Aorta (tissue), 5 donors: ENCODE data around the gene KLHL40. TPM values are rescaled to one million over a fixed set of nuclear protein-coding genes. Genes with fewer than 3 reads are reported as not detected.

Source experiments
- ATAC-seq: fragments of 200-7000 bp; cut with Tn5 transposase; one replicate; pipeline ENCODE4 v1.9.1; 2022; ENCODE audit warnings: moderate library complexity; ENCODE audit not compliant: low FRiP score
- DNase-seq, 2 donors: peaks; one replicate each; pipeline ENCODE4 v3.0.0-alpha.2; 2020
- H3K27ac ChIP-seq, 2 donors: one replicate each; pipeline ENCODE4 v1.5.1; 2013; ENCODE audit warnings: low read length in 2 of 2, mild to moderate bottlenecking in 2 of 2, moderate library complexity in 2 of 2, control low read depth in 1 of 2, inconsistent platforms in 1 of 2, low read depth in 1 of 2
- H3K27me3 ChIP-seq, 2 donors: one replicate each; pipeline ENCODE4 v1.6.1; 2013; ENCODE audit warnings: control low read depth in 1 of 2, low read length in 1 of 2, mild to moderate bottlenecking in 1 of 2, moderate library complexity in 1 of 2; ENCODE audit not compliant: insufficient read depth in 2 of 2, control insufficient read depth in 1 of 2
- H3K36me3 ChIP-seq, 2 donors: one replicate each; pipeline ENCODE4 v1.6.1; 2013; ENCODE audit warnings: control low read depth in 1 of 2, low read length in 1 of 2, mild to moderate bottlenecking in 1 of 2; ENCODE audit not compliant: insufficient read depth in 2 of 2, control insufficient read depth in 1 of 2
- H3K4me1 ChIP-seq, 2 donors: one replicate each; pipeline ENCODE4 v1.6.1; 2013; ENCODE audit warnings: low read length in 2 of 2, control low read depth in 1 of 2, mild to moderate bottlenecking in 1 of 2, moderate library complexity in 1 of 2; ENCODE audit not compliant: insufficient read depth in 2 of 2, control insufficient read depth in 1 of 2
- H3K4me3 ChIP-seq, 2 donors: one replicate each; pipeline ENCODE4 v1.5.1; 2013; ENCODE audit warnings: low read length in 2 of 2, control low read depth in 1 of 2, mild to moderate bottlenecking in 1 of 2
- H3K9me3 ChIP-seq: one replicate; pipeline ENCODE4 v1.6.1; 2013; ENCODE audit warnings: mild to moderate bottlenecking, low read length; ENCODE audit not compliant: control insufficient read depth
- WGBS, 2 donors: extraction: QIAGEN DNeasy Blood & Tissue Kit; methylation state at CpG; one replicate each; pipeline ENCODE4 v1.1.7; 2013; 5-methylcytosine and 5-hydroxymethylcytosine counted together
- intact Hi-C, 2 donors: fragments of 100-400 bp; cut with DNase I; formaldehyde crosslinking; loops; one replicate each; pipeline versions ENCODE4 v1.14.2 to v1.15.0; 2022
- polyA plus RNA-seq, 2 donors: library from polyadenylated mRNA; stranded (reverse); fragments of 200-250 nt; gene quantifications; one replicate each; pipeline ENCODE4 v1.2.3, GENCODE V29; 2013
- total RNA-seq, 2 donors: library from RNA; stranded (reverse); fragmentation: NEBNext Ultra II Directional; extraction: Animal tissue kit (Norgen Biotek cat#: 25700); gene quantifications; one replicate each; pipeline ENCODE4 v1.2.1, GENCODE V29; 2021
- donor health status: healthy with polysubstance abuse.
- donor health status: Bipolar disorder and iron deficiency.
- donor health status: DM: no; HTN: no; CAD: no.
- donor health status: DM: no; HTN: no; CAD: no.
- donor health status: DM: yes; HTN: yes; CAD: no.

The KLHL40 gene
- total and polyA plus RNA-seq, 4 donors = 0.26 TPM; not detected in 3

GRCh38 chr3:42682301-42683070 is 2.9 kb upstream of the KLHL40 start:
- DNase-seq (peak; percentile 37 to 49), ATAC-seq (no peak)
- intact Hi-C loops = loop anchor here in 1 of 2 donors (10.0 kb wide), 1 partner anchor 62 kb away; no protein-coding TSS in a partner anchor
- H3K9me3 ChIP-seq = peaks cover 4% of the 10 kb centered on the region
- H3K27me3 ChIP-seq = no peaks in the 10 kb centered on the region
- H3K4me3 ChIP-seq = no peak overlapping the region
- H3K27ac ChIP-seq = no peak overlapping the region
- H3K36me3 ChIP-seq = no peaks in the 10 kb centered on the region
- 82% methylated on average over 12 of the region's 12 CpGs for WGBS, 2 donors
- peaks cover 0 to 3% of the 10 kb centered on the region in 2 donors for H3K4me1 ChIP-seq

- peaks cover 0 to 3% of the 10 kb centered on the region in 2 donors for H3K4me1 ChIP-seq
- intact Hi-C loops = loop anchor here in 1 of 2 donors (10.0 kb wide), 1 partner anchor 61 kb away; no protein-coding TSS in a partner anchor
- ATAC-seq = peak; percentile 88
- no peaks in the 10 kb centered on the region for H3K36me3 ChIP-seq
- peak; percentile 85 to 88 for DNase-seq
- 14 to 19% methylated on average over 10 of the region's 10 CpGs for WGBS, 2 donors
- H3K9me3 ChIP-seq = no peaks in the 10 kb centered on the region
- H3K27me3 ChIP-seq = no peaks in the 10 kb centered on the region
- no peak overlapping the region for H3K4me3 ChIP-seq
- H3K27ac ChIP-seq = no peak overlapping the region
Measured at GRCh38 chr3:42683875-42684598, 1.3 kb upstream of the KLHL40 start.

DNA sequence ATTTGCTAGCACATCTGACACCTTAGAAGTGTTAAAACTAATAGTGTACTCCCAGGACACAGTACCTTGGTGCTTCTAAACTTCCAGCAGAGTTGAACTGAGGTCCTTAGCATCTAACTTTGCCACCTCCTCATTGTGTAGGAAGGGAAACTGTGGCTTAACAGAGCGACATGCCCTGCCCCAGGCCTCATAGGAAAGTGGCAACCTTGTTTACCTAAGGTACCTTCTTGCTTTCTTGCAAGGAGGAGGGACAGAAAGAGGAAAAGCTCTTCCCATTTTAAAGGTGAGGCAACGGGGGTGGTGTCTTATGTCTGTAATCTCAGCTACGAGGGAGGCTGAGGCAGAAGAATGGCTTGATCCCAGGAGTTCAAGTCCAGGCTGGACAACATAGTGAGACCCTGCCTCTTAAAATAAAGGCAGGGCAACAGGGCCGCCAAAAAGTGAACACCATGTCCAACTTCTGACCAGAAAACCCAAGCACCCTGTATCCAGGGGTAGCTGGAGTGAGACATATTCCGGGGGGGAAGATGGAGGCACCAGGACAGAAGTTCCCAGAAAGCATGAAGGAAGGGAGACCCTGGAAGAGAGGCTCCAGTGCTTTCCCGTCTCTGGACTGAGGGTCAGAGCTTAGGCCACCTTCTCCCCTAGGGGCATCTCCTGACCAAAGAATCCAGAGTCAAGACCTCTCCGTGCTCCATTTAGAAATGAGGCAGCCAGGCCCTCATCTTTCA is 540 bp upstream of the KLHL40 start:
- Histone ChIP-seq H3K36me3 (no peaks in the 10 kb centered on the region), H3K27ac (peak overlapping the region in 1 of 2 donors; percentile 44), H3K9me3 (no peaks in the 10 kb centered on the region), H3K4me1 (peaks cover 0 to 3% of the 10 kb centered on the region in 2 donors), H3K4me3 (no peak overlapping the region), H3K27me3 (no peaks in the 10 kb centered on the region)
- 95% methylated on average over 7 of the region's 7 CpGs for WGBS, 2 donors
- DNase-seq (peak in 1 of 2 donors; percentile 32), ATAC-seq (no peak)
- intact Hi-C loops = loop anchor here in 1 of 2 donors (10.0 kb wide), 1 partner anchor 60 kb away; no protein-coding TSS in a partner anchor

DNA sequence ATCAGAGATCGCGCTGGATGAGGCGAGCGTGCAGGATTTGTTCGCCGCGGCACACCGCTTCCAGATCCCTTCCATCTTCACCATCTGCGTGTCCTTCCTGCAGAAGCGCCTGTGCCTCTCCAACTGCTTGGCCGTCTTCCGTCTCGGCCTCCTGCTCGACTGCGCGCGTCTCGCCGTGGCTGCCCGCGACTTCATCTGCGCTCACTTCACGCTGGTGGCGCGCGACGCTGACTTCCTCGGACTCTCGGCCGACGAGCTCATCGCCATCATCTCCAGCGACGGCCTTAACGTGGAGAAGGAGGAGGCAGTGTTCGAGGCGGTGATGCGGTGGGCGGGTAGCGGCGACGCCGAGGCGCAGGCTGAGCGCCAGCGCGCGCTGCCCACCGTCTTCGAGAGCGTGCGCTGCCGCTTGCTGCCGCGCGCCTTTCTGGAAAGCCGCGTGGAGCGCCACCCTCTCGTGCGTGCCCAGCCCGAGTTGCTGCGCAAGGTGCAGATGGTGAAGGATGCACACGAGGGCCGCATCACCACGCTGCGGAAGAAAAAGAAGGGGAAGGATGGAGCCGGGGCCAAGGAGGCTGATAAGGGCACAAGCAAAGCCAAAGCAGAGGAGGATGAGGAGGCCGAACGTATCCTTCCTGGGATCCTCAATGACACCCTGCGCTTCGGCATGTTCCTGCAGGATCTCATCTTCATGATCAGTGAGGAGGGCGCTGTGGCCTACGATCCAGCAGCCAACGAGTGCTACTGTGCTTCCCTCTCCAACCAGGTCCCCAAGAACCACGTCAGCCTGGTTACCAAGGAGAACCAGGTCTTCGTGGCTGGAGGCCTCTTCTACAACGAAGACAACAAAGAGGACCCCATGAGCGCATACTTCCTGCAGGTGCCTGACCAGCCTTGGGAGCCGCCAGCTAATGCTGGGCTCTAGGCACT is 819 bp downstream of the KLHL40 start:
- H3K36me3 ChIP-seq = no peaks in the 10 kb centered on the region
- intact Hi-C loops = loop anchor here in 1 of 2 donors (10.0 kb wide), 1 partner anchor 59 kb away; no protein-coding TSS in a partner anchor
- DNase-seq (peak; percentile 49 to 75), ATAC-seq (no peak)
- peaks cover 0 to 3% of the 10 kb centered on the region in 2 donors for H3K4me1 ChIP-seq
- H3K27ac ChIP-seq = no peak overlapping the region
- H3K4me3 ChIP-seq = no peak overlapping the region
- WGBS, 2 donors = 31 to 36% methylated on average over 80 of the region's 80 CpGs
- no peaks in the 10 kb centered on the region for H3K27me3 ChIP-seq
- H3K9me3 ChIP-seq = no peaks in the 10 kb centered on the region

DNA sequence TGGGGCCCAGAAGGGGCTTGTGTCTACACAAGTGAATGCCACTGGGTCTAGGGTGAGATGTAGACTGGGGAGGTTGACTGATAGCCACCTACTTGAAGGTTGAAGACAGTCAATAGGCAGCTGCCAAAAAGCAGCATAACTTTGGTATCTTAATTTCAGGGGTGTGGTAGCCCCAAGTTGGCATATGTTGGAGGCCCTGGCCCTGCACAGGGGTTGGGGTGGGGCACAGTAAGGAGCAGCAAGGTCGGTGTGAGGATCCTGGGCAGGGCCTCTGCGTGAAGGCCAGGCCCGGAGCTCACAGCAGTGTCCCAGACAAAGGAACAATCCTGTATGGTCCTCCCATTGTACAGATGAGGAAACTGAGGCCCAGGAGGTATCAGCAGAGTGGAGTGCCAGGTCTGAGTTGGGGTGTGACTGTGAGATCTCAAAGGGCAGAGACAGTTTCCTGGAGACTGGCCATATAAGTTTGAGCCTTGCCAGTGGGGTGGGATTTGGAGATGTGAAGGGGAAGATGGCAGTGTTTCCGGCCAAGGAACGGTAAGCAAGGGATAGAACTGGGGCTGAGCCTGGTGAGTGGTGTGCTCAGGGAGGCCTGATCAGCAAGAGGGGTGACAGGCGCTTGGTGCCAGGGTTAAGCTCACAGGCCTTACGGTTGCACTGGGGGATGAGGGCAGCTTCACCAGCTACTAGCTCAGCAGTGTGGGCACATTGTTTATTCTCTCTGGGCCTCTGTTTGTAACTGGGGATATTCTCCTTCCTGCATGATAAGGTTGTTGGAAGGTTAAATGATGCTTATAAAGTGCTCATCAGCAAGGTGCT is 1.7 kb downstream of the KLHL40 start:
- DNase-seq (peak; percentile 33 to 43), ATAC-seq (no peak)
- H3K27me3 ChIP-seq = no peaks in the 10 kb centered on the region
- no peak overlapping the region for H3K27ac ChIP-seq
- no peaks in the 10 kb centered on the region for H3K36me3 ChIP-seq
- intact Hi-C loops = loop anchor here in 1 of 2 donors (10.0 kb wide), 1 partner anchor 58 kb away; no protein-coding TSS in a partner anchor
- no peaks in the 10 kb centered on the region for H3K9me3 ChIP-seq
- 85 to 86% methylated on average over 7 of the region's 7 CpGs for WGBS, 2 donors
- no peak overlapping the region for H3K4me3 ChIP-seq
- H3K4me1 ChIP-seq = peaks cover 0 to 3% of the 10 kb centered on the region in 2 donors

GRCh38 chr3:42688016-42688415 is 2.7 kb downstream of the KLHL40 start:
- Histone ChIP-seq H3K4me3 (no peak overlapping the region), H3K36me3 (no peaks in the 10 kb centered on the region), H3K27ac (no peak overlapping the region), H3K4me1 (peaks cover 0 to 3% of the 10 kb centered on the region in 2 donors), H3K27me3 (no peaks in the 10 kb centered on the region), H3K9me3 (no peaks in the 10 kb centered on the region)
- 95 to 96% methylated on average over 15 of the region's 15 CpGs for WGBS, 2 donors
- DNase-seq (peak; percentile 37 to 73), ATAC-seq (no peak)
- intact Hi-C loops = loop anchor here in 1 of 2 donors (10.0 kb wide), 1 partner anchor 57 kb away; no protein-coding TSS in a partner anchor
